ENCODE measurements around the gene LMO7. TPM values are rescaled to one million over a fixed set of nuclear protein-coding genes. Genes with fewer than 3 reads are reported as not detected.
A peak's percentile ranks its signal among the peaks of the same experiment; 100 is the strongest.

Gene LMO7
- total and polyA plus RNA-seq, 2 of the 13 experiments (the other 11 are each of a cell fraction or from before 2014, with no cell fraction given) = 34.0 to 121 TPM

DNA sequence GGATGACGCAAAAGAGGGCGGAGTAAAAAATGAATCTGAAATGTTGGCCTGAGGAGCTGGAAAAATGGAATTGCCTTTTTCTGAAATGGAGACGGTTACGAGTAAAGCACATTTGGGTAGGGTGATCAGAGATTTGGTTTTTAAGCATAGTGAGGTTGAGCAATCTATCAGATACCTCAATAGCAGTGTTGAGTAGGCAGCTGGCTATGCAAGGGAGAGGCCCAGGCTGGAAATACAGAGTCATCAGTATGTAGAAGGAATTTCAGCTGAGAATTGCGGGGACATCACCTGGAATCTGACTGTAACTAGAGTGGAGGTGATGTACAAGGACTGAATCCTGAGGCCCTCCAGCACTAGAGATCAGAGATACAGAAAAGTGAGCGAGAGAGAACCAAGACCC, 224.8 kb downstream of the LMO7 start:
- no peak for TF ChIP-seq THAP8 (CRISPR knock-in tag; IDR thresholded peaks at IDR 0.05; ENCODE audit: borderline replicate concordance)
- TF ChIP-seq AGO2 (optimal IDR thresholded peaks at IDR 0.05; ENCODE audit: low read depth, low read length) = peak; percentile 39
- POLR2A ChIA-PET = no interaction called here
- Histone ChIP-seq H3K9me3 (ENCODE audit: low read length) (no peaks in the 10 kb centered on the region), H3K4me3 (replicated peaks in 1 of 3; ENCODE audit: insufficient read depth in 1 of 3, low read depth in 2 of 3, low read length in 3 of 3) (no peak overlapping the region), H4K20me1 (ENCODE audit: insufficient read depth, low read length) (no peaks in the 10 kb centered on the region; the same call in 1 of the 2 replicates), H3K79me2 (ENCODE audit: insufficient read depth, low read length) (no peaks in the 10 kb centered on the region), H3K36me3 (replicated peaks in 1 of 2; ENCODE audit: control insufficient read depth in 1 of 2, insufficient read depth in 2 of 2, low read length in 2 of 2) (peaks cover 3 to 17% of the 10 kb centered on the region in 2 experiments; a peak in 4 of 5 replicates), H3K4me1 (ENCODE audit: insufficient read depth, low read length) (peaks cover 12% of the 10 kb centered on the region; the same call in 1 of the 2 replicates), H3K27ac (ENCODE audit: extremely low read length, insufficient read depth, low read length) (no peak overlapping the region), H2AFZ (ENCODE audit: low read length) (no peak overlapping the region), H3K27me3 (ENCODE audit: control insufficient read depth in 1 of 2, insufficient read depth in 2 of 2, low read length in 2 of 2) (no peaks in the 10 kb centered on the region), H3K9ac (ENCODE audit: insufficient read depth, low read depth, low read length) (no peak overlapping the region), H3K4me2 (ENCODE audit: low read depth, low read length) (no peak overlapping the region)
- no peak for FAIRE-seq
- WGBS (ENCODE audit: low lambda C conversion rate) = over 99% methylated on average over 6 of the region's 6 CpGs
- CTCF ChIA-PET (ENCODE audit: low intra/inter-chr PET ratio, low total read pairs) = no interaction called here
- DNase-seq (ENCODE audit: low spot score) = no peak
- intact Hi-C loops (cut with micrococcal nuclease; ENCODE audit: unreplicated experiment) (no loop called here), in situ Hi-C loops (cut with HindIII; ENCODE audit: extremely low pct_ligation_motif_present, low pct_unique_long_range_greater_than_20kb) (loop anchor here (10.0 kb wide), 1 partner anchor 166 kb away; no protein-coding TSS in a partner anchor)
- TSS peak; percentile 32 for BruUV-seq (replicated peaks)
- no peak for ATAC-seq

GRCh38 chr13:75861786-75862185, 225.7 kb downstream of the LMO7 start:
- no TSS peak for BruUV-seq (replicated peaks)
- H3K27me3 ChIP-seq (ENCODE audit: control insufficient read depth in 1 of 2, insufficient read depth in 2 of 2, low read length in 2 of 2) = no peaks in the 10 kb centered on the region
- no peak for DNase-seq (ENCODE audit: low spot score)
- no peaks in the 10 kb centered on the region for H3K9me3 ChIP-seq (ENCODE audit: low read length)
- H3K79me2 ChIP-seq (ENCODE audit: insufficient read depth, low read length) = no peaks in the 10 kb centered on the region
- no peak overlapping the region for H2AFZ ChIP-seq (ENCODE audit: low read length)
- H3K27ac ChIP-seq (ENCODE audit: extremely low read length, insufficient read depth, low read length) = no peak overlapping the region
- CTCF ChIA-PET (ENCODE audit: low intra/inter-chr PET ratio, low total read pairs) = no interaction called here
- no peak for FAIRE-seq
- POLR2A ChIA-PET = no interaction called here
- H3K4me3 ChIP-seq (replicated peaks in 1 of 3; ENCODE audit: insufficient read depth in 1 of 3, low read depth in 2 of 3, low read length in 3 of 3) = no peak overlapping the region
- no peaks in the 10 kb centered on the region; the same call in 1 of the 2 replicates for H4K20me1 ChIP-seq (ENCODE audit: insufficient read depth, low read length)
- H3K9ac ChIP-seq (ENCODE audit: insufficient read depth, low read depth, low read length) = no peak overlapping the region
- peaks cover 12% of the 10 kb centered on the region; the same call in 1 of the 2 replicates for H3K4me1 ChIP-seq (ENCODE audit: insufficient read depth, low read length)
- no peak overlapping the region for H3K4me2 ChIP-seq (ENCODE audit: low read depth, low read length)
- H3K36me3 ChIP-seq (replicated peaks in 1 of 2; ENCODE audit: control insufficient read depth in 1 of 2, insufficient read depth in 2 of 2, low read length in 2 of 2) = peaks cover 3 to 9% of the 10 kb centered on the region in 2 experiments; a peak in 3 of 5 replicates
- in situ Hi-C loops (cut with HindIII; ENCODE audit: extremely low pct_ligation_motif_present, low pct_unique_long_range_greater_than_20kb) = loop anchor here (10.0 kb wide), 1 partner anchor 167 kb away; no protein-coding TSS in a partner anchor
- intact Hi-C loops (cut with micrococcal nuclease; ENCODE audit: unreplicated experiment) = no loop called here
- ATAC-seq = no peak
- TF ChIP-seq, protein P1, sequence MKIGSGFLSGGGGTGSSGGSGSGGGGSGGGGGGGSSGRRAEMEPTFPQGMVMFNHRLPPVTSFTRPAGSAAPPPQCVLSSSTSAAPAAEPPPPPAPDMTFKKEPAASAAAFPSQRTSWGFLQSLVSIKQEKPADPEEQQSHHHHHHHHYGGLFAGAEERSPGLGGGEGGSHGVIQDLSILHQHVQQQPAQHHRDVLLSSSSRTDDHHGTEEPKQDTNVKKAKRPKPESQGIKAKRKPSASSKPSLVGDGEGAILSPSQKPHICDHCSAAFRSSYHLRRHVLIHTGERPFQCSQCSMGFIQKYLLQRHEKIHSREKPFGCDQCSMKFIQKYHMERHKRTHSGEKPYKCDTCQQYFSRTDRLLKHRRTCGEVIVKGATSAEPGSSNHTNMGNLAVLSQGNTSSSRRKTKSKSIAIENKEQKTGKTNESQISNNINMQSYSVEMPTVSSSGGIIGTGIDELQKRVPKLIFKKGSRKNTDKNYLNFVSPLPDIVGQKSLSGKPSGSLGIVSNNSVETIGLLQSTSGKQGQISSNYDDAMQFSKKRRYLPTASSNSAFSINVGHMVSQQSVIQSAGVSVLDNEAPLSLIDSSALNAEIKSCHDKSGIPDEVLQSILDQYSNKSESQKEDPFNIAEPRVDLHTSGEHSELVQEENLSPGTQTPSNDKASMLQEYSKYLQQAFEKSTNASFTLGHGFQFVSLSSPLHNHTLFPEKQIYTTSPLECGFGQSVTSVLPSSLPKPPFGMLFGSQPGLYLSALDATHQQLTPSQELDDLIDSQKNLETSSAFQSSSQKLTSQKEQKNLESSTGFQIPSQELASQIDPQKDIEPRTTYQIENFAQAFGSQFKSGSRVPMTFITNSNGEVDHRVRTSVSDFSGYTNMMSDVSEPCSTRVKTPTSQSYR (CRISPR knock-in tag; IDR thresholded peaks at IDR 0.05; ENCODE audit: borderline replicate concordance) = no peak
- TF ChIP-seq ZSCAN12 (CRISPR knock-in tag; IDR thresholded peaks at IDR 0.05) (no peak), ZNF639 (CRISPR knock-in tag; conservative IDR thresholded peaks at IDR 0.05) (no peak), TEAD3 (CRISPR knock-in tag; optimal IDR thresholded peaks at IDR 0.05; ENCODE audit: borderline replicate concordance) (no peak), ZBTB4 (CRISPR knock-in tag; IDR thresholded peaks at IDR 0.05; ENCODE audit: borderline replicate concordance) (no peak), SP1 (IDR thresholded peaks at IDR 0.05) (no peak), SP1 (CRISPR knock-in tag; IDR thresholded peaks at IDR 0.05) (no peak), SIN3B (IDR thresholded peaks at IDR 0.05; ENCODE audit: low read length) (no peak), SMAD3 (CRISPR knock-in tag; IDR thresholded peaks at IDR 0.05) (no peak)

Measured in HepG2 (cell line).